Activated T-cell treated with anti-CD3 and anti-CD28 coated beads, Interleukin-2, amount 50 U/mL, for 72 hours (primary cell): Measurements from ENCODE around the gene KRTAP21-2. TPM values are rescaled to one million over a fixed set of nuclear protein-coding genes. Genes with fewer than 3 reads are reported as not detected.
A peak's percentile ranks its signal among the peaks of the same experiment; 100 is the strongest.

Source experiments
- ATAC-seq, 2 donors: fragments of 150-1000 bp; cut with Tn5 transposase; replicated peaks in 1 of 2; 2 replicates each; pipeline ENCODE4 v1.10.0; 2021; ENCODE audit warnings: moderate library complexity in 2 of 2, mild to moderate bottlenecking in 1 of 2
- DNase-seq, 2 donors: peaks; one replicate each; pipeline ENCODE4 v3.0.0; 2021 to 2022; ENCODE audit warnings: mixed read lengths in 1 of 2
- H3K27ac Mint-ChIP-seq: one replicate; pipeline ENCODE4 v1.8.0; 2022; ENCODE audit warnings: mild to moderate bottlenecking, moderate library complexity, mixed read lengths
- H3K27me3 Mint-ChIP-seq: one replicate; pipeline ENCODE4 v1.8.0; 2022; ENCODE audit warnings: low read depth, mixed read lengths
- H3K36me3 Mint-ChIP-seq, 2 donors: one replicate each; pipeline ENCODE4 v1.8.0; 2022; ENCODE audit warnings: mixed read lengths in 2 of 2, mild to moderate bottlenecking in 1 of 2; ENCODE audit not compliant: insufficient read depth in 2 of 2
- H3K4me1 Mint-ChIP-seq: one replicate; pipeline ENCODE4 v1.8.0; 2022; ENCODE audit warnings: low read depth, mixed read lengths
- H3K4me3 Mint-ChIP-seq, 2 donors: one replicate each; pipeline ENCODE4 v1.8.0; 2022; ENCODE audit warnings: mild to moderate bottlenecking in 2 of 2, mixed read lengths in 2 of 2, moderate library complexity in 2 of 2
- H3K9me3 Mint-ChIP-seq, 2 donors: one replicate each; pipeline ENCODE4 v1.8.0; 2022; ENCODE audit warnings: mixed read lengths in 2 of 2
- total RNA-seq, 2 donors: library from RNA; stranded (reverse); gene quantifications; one replicate each; pipeline ENCODE4 v1.2.3, GENCODE V29; 2022

Gene KRTAP21-2
- total RNA-seq, 2 donors from 2014 or later = not detected

GRCh38 chr21:30714946-30715345 lies 32.1 kb downstream of the KRTAP21-2 start:
- Mint-ChIP-seq H3K27me3 (no peaks in the 10 kb centered on the region), H3K27ac (no peak overlapping the region), H3K4me3 (no peak overlapping the region), H3K36me3 (peaks cover 8 to 20% of the 10 kb centered on the region in 2 donors), H3K9me3 (peaks cover 9 to 15% of the 10 kb centered on the region in 2 donors), H3K4me1 (peaks cover 42% of the 10 kb centered on the region)
- no peak for DNase-seq
- ATAC-seq = no peak

- no peak for ATAC-seq
- Mint-ChIP-seq H3K4me1 (peaks cover 37% of the 10 kb centered on the region), H3K4me3 (no peak overlapping the region), H3K27me3 (no peaks in the 10 kb centered on the region), H3K27ac (no peak overlapping the region), H3K9me3 (peaks cover 9 to 15% of the 10 kb centered on the region in 2 donors), H3K36me3 (peaks cover 8 to 22% of the 10 kb centered on the region in 2 donors)
- DNase-seq = no peak
Measured at GRCh38 chr21:30714456-30714855, 32.6 kb downstream of the KRTAP21-2 start.

DNA sequence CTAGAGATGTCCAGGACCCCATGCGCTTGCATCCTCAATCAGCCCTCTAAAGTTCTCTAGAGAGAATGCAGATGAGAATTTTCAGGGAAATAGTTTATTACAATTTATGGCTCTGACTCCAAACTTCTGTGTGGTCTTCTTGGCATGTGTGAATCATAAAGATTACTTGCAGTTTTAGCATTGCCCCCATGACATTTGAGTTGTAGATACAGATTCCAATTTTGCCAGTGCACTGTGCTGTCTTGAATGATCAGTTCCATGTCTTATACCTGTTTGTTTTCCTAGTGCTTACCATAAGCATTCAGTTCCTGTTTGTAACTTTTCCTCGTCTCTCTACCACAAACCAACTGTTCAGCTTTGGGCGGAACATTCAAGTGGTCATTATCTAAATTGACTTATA lies 33.3 kb downstream of the KRTAP21-2 start:
- no peak overlapping the region for H3K27ac Mint-ChIP-seq
- peaks cover 8 to 22% of the 10 kb centered on the region in 2 donors for H3K36me3 Mint-ChIP-seq
- H3K4me3 Mint-ChIP-seq = no peak overlapping the region
- ATAC-seq = no peak
- no peaks in the 10 kb centered on the region for H3K27me3 Mint-ChIP-seq
- peaks cover 30% of the 10 kb centered on the region for H3K4me1 Mint-ChIP-seq
- no peak for DNase-seq
- H3K9me3 Mint-ChIP-seq = peaks cover 9 to 15% of the 10 kb centered on the region in 2 donors

GRCh38 chr21:30710499-30710898 lies 36.6 kb downstream of the KRTAP21-2 start:
- peak; percentile 83 to 85 for ATAC-seq
- DNase-seq = peak; percentile 3 to 27
- Mint-ChIP-seq H3K27me3 (no peaks in the 10 kb centered on the region), H3K4me3 (peak overlapping the region in 1 of 2 donors; percentile 27), H3K9me3 (peaks cover 7 to 14% of the 10 kb centered on the region in 2 donors), H3K36me3 (peaks cover 5 to 18% of the 10 kb centered on the region in 2 donors), H3K27ac (peak overlapping the region; percentile 4), H3K4me1 (peaks cover 13% of the 10 kb centered on the region)

DNA sequence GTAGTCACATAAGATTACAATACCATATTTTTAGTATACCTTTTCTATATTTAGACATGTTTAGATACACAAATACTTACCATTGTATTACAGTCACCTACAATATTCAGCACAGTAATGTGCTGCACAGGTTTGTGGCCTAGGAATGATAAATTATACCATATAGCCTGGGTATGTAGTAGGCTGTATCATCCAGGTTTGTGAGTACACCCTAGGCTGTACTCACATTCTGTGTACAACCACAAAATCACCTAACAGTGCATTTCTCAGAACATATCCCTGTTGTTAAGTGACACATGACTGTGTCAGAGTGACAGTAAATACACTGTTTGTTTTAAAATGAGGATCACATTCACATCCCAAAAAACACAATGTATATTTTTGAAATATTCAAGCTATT lies 39.6 kb downstream of the KRTAP21-2 start:
- H3K27me3 Mint-ChIP-seq = no peaks in the 10 kb centered on the region
- H3K27ac Mint-ChIP-seq = no peak overlapping the region
- ATAC-seq (peak in 1 of 2 donors; percentile 28), DNase-seq (no peak)
- H3K4me3 Mint-ChIP-seq = no peak overlapping the region
- peaks cover 3 to 9% of the 10 kb centered on the region in 2 donors for H3K9me3 Mint-ChIP-seq
- peaks cover 5 to 16% of the 10 kb centered on the region in 2 donors for H3K36me3 Mint-ChIP-seq
- peaks cover 13% of the 10 kb centered on the region for H3K4me1 Mint-ChIP-seq

Other genes with a start within 250 kb of the KRTAP21-2 start
- not detected for gene KRTAP19-5, start 245.1 kb downstream of the KRTAP21-2 start, total RNA-seq
- gene KRTAP19-6, start 205.4 kb downstream of the KRTAP21-2 start, total RNA-seq = not detected
- not detected for gene KRTAP19-7, start 185.9 kb downstream of the KRTAP21-2 start, total RNA-seq
- gene KRTAP22-2, start 156.9 kb downstream of the KRTAP21-2 start, total RNA-seq = not detected
- not detected for gene KRTAP6-3, start 154.8 kb downstream of the KRTAP21-2 start, total RNA-seq
- gene KRTAP6-2, start 148.4 kb downstream of the KRTAP21-2 start, total RNA-seq = not detected
- not detected for gene KRTAP22-1, start 146.2 kb downstream of the KRTAP21-2 start, total RNA-seq
- gene KRTAP6-1, start 133.3 kb downstream of the KRTAP21-2 start, total RNA-seq = not detected
- gene KRTAP20-1, start 130.8 kb downstream of the KRTAP21-2 start, total RNA-seq = not detected
- gene KRTAP20-4, start 126.6 kb downstream of the KRTAP21-2 start, total RNA-seq = not detected
- gene KRTAP20-2, start 112.1 kb downstream of the KRTAP21-2 start, total RNA-seq = not detected
- gene KRTAP20-3, start 104.4 kb downstream of the KRTAP21-2 start, total RNA-seq = not detected
- not detected for gene KRTAP21-3, start 28.5 kb downstream of the KRTAP21-2 start, total RNA-seq
- gene KRTAP21-1, start 8.2 kb upstream of the KRTAP21-2 start, total RNA-seq = not detected
- not detected for gene KRTAP8-1, start 66.0 kb upstream of the KRTAP21-2 start, total RNA-seq
- gene KRTAP7-1, start 82.5 kb upstream of the KRTAP21-2 start, total RNA-seq = not detected
- gene KRTAP11-1, start 134.3 kb upstream of the KRTAP21-2 start, total RNA-seq = not detected